ENCODE results near the gene CYSTM1.

- no peak for TF ChIP-seq CTCF (IDR thresholded peaks at IDR 0.05)
- TF ChIP-seq POLR2AphosphoS5 (IDR thresholded peaks at IDR 0.05; ENCODE audit: insufficient read depth in 1 of 2, low read depth in 1 of 2) = no peak
These were observed 511 bp downstream of the CYSTM1 start for GRCh38 chr5:140175367-140176030.
